Osteoblast (primary cell): ENCODE data around the gene GPC5. TPM values are rescaled to one million over a fixed set of nuclear protein-coding genes. Genes with fewer than 3 reads are reported as not detected.

ENCODE experiments used
- DNase-seq: peaks from one replicate; pipeline ENCODE4 v3.0.0; 2011; ENCODE audit warnings: low spot score, mixed read lengths; ENCODE audit not compliant: insufficient read length; ENCODE audit errors: missing footprints
- H2AFZ ChIP-seq: 2 replicates; pipeline ENCODE4 v1.6.0; 2011; ENCODE audit warnings: mild to moderate bottlenecking, low read length
- H3K27ac ChIP-seq: 2 replicates; pipeline ENCODE4 v1.5.1; 2011; ENCODE audit warnings: mild to moderate bottlenecking, low read depth, low read length, moderate library complexity
- H3K27me3 ChIP-seq: 2 replicates; pipeline ENCODE4 v1.6.0; 2012; ENCODE audit warnings: mild to moderate bottlenecking, control low read depth, inconsistent platforms, low read length, moderate library complexity; ENCODE audit not compliant: insufficient read depth
- H3K36me3 ChIP-seq: 2 replicates; pipeline ENCODE4 v1.5.1; 2011; ENCODE audit warnings: mild to moderate bottlenecking, low read length, control low read depth, moderate library complexity; ENCODE audit not compliant: insufficient read depth
- H3K4me1 ChIP-seq: 2 replicates; pipeline ENCODE4 v1.5.1; 2011; ENCODE audit warnings: mild to moderate bottlenecking, low read length, control low read depth, moderate library complexity; ENCODE audit not compliant: insufficient read depth
- H3K4me2 ChIP-seq: 2 replicates; pipeline ENCODE4 v1.6.0; 2011; ENCODE audit warnings: mild to moderate bottlenecking, low read length; ENCODE audit not compliant: insufficient read depth
- H3K4me3 ChIP-seq: fragments of 200-600 bp; sonication (generic); 3 replicates; pipeline ENCODE4 v1.5.1; 2012; ENCODE audit warnings: mild to moderate bottlenecking, low read length, inconsistent platforms; ENCODE audit not compliant: insufficient read depth
- H3K79me2 ChIP-seq: 2 replicates; pipeline ENCODE4 v1.6.0; 2012; ENCODE audit warnings: mild to moderate bottlenecking, low read length, control low read depth, inconsistent platforms; ENCODE audit not compliant: insufficient read depth
- H3K9me3 ChIP-seq: 2 replicates; pipeline ENCODE4 v1.5.1; 2011; ENCODE audit warnings: low read depth, low read length, control low read depth
- H4K20me1 ChIP-seq: 2 replicates; pipeline ENCODE4 v1.6.0; 2012; ENCODE audit warnings: mild to moderate bottlenecking, low read length, control low read depth; ENCODE audit not compliant: insufficient read depth
- total RNA-seq: library from RNA; depleted of rRNA; stranded (reverse); fragments of >200 nt; gene quantifications from 2 replicates; pipeline ENCODE4 v1.2.3, GENCODE V29; 2012
- TF ChIP-seq, protein P1 (sequence below): IDR thresholded peaks from 2 replicates; pipeline ENCODE4 v1.5.1; 2011; ENCODE audit warnings: mild to moderate bottlenecking, low read depth, low read length, moderate library complexity; ENCODE audit errors: extremely low read depth

GPC5 gene
- total RNA-seq, 1 donor = 0.36 TPM

DNA sequence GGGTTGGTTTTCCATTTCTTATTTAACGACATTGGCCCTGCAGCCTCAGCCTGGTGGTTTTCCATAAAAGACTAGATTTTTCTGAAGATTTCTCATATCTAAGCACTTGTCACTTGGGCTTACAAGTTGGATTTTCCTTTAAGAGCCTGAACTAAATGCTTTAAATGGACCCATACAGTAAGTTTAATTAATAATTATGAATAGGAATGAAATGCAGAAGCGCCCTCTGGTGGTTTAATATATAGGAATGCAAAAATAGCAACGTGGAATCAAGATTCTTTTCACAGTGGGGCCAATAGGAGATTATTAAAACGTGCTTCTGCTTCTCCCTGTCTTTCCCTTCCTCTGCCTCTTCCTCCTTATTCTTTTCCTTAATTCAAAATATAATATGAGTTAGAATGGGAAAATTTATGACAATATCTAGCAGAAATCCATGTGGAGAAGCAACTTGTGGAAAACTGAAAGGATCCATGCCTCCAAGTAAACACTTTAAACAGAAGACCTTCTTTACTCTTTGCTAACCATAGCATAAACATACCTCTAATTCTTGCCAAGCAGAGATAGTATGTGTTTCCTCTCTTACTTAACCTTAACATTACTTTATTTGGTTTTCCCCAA, 324.0 kb downstream of the GPC5 start:
- Histone ChIP-seq H3K9me3 (peaks cover 2% of the 10 kb centered on the region), H3K79me2 (no peaks in the 10 kb centered on the region), H3K4me2 (no peak overlapping the region), H3K36me3 (no peaks in the 10 kb centered on the region), H2AFZ (no peak overlapping the region), H3K27me3 (no peaks in the 10 kb centered on the region), H3K4me1 (no peaks in the 10 kb centered on the region), H3K27ac (no peak overlapping the region), H3K4me3 (no peak overlapping the region), H4K20me1 (no peaks in the 10 kb centered on the region)
- DNase-seq = peak; percentile 73
- TF ChIP-seq, protein P1, sequence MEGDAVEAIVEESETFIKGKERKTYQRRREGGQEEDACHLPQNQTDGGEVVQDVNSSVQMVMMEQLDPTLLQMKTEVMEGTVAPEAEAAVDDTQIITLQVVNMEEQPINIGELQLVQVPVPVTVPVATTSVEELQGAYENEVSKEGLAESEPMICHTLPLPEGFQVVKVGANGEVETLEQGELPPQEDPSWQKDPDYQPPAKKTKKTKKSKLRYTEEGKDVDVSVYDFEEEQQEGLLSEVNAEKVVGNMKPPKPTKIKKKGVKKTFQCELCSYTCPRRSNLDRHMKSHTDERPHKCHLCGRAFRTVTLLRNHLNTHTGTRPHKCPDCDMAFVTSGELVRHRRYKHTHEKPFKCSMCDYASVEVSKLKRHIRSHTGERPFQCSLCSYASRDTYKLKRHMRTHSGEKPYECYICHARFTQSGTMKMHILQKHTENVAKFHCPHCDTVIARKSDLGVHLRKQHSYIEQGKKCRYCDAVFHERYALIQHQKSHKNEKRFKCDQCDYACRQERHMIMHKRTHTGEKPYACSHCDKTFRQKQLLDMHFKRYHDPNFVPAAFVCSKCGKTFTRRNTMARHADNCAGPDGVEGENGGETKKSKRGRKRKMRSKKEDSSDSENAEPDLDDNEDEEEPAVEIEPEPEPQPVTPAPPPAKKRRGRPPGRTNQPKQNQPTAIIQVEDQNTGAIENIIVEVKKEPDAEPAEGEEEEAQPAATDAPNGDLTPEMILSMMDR = peak; percentile 36

DNA sequence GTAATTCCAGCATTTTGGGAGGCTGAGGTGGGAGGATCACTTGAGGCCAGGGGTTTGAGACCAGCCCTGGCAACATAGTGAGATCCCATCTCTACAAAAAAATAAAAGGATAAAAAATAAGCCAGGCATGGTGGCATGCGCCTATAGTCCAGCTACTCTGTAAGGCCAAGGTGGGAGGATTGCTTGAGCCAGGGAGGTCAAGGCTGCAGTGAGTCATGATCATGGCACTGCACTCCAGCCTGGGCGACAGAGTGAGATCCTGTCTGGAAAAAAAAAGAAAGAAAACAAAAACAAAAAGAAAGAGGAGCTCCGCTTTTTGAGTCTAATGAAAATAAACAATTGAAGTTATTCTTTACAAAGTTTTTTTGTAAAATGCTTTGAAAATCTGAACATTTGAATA, 326.2 kb downstream of the GPC5 start:
- no peak overlapping the region for H2AFZ ChIP-seq
- no peaks in the 10 kb centered on the region for H3K4me1 ChIP-seq
- DNase-seq = no peak
- no peaks in the 10 kb centered on the region for H3K79me2 ChIP-seq
- no peaks in the 10 kb centered on the region for H3K36me3 ChIP-seq
- H4K20me1 ChIP-seq = no peaks in the 10 kb centered on the region
- no peaks in the 10 kb centered on the region for H3K27me3 ChIP-seq
- TF ChIP-seq, protein P1 = no peak
- H3K4me3 ChIP-seq = no peak overlapping the region
- no peak overlapping the region for H3K4me2 ChIP-seq
- H3K27ac ChIP-seq = no peak overlapping the region
- peaks cover 2% of the 10 kb centered on the region for H3K9me3 ChIP-seq

DNA sequence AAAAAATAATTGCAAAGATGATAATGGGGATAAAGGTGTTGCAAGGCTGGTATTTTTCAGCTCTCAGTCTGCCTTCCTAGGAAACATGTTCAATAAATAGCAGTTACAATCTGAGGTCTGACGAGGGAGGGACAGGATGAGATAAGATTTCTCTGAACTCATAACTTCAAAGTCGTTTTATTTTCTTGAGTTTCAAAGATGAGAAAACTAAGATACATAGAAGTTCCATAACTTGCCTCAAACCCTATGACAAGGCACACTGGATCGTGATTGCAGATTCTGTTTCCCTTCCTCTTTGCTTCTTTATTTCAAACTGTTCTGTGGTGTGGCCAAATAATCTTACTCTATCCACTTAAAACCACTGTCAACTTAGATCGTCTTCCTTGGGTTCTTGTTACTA, 327.2 kb downstream of the GPC5 start:
- no peaks in the 10 kb centered on the region for H3K36me3 ChIP-seq
- no peaks in the 10 kb centered on the region for H4K20me1 ChIP-seq
- H3K4me1 ChIP-seq = no peaks in the 10 kb centered on the region
- peak; percentile 15 for DNase-seq
- H3K4me3 ChIP-seq = no peak overlapping the region
- no peaks in the 10 kb centered on the region for H3K27me3 ChIP-seq
- no peak overlapping the region for H3K4me2 ChIP-seq
- H3K27ac ChIP-seq = no peak overlapping the region
- H3K9me3 ChIP-seq = peaks cover 2% of the 10 kb centered on the region
- H2AFZ ChIP-seq = no peak overlapping the region
- TF ChIP-seq, protein P1 = no peak
- no peaks in the 10 kb centered on the region for H3K79me2 ChIP-seq

DNA sequence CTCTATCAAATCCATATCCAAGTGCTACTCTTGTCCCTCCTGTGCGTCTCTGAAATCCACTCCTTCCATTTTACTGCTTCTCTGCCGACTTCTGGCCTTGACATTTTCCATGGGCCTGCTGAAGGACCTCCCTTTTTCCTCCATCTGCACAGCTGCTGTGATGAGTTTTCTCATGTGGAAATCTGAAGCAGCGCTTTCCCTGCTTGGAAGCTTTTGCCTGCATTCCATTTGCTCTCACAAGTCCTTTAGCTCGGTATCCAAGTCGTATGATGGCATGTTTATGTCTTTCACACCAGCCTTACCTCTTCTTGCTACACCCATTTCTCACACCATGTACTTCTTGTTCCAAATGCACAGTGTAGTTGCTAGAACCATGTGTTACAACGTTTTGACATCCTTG, 328.2 kb downstream of the GPC5 start:
- TF ChIP-seq, protein P1 = no peak

More for the DNA sequence above, 328.2 kb downstream of the GPC5 start:
- Histone ChIP-seq H3K36me3 (no peaks in the 10 kb centered on the region), H3K27ac (no peak overlapping the region), H3K79me2 (no peaks in the 10 kb centered on the region), H3K4me1 (no peaks in the 10 kb centered on the region), H3K9me3 (peaks cover 2% of the 10 kb centered on the region), H3K27me3 (no peaks in the 10 kb centered on the region), H2AFZ (no peak overlapping the region), H3K4me3 (no peak overlapping the region), H3K4me2 (no peak overlapping the region), H4K20me1 (no peaks in the 10 kb centered on the region)
- no peak for DNase-seq
